ENCODE measurements around the gene TMPRSS4. TPM values are rescaled to one million over a fixed set of nuclear protein-coding genes. Genes with fewer than 3 reads are reported as not detected.

TMPRSS4 gene
- polyA plus RNA-seq, 1 experiment = not detected

- POLR2A ChIA-PET = no interaction called here
- Histone ChIP-seq H3K27me3 (ENCODE audit: control insufficient read depth, insufficient read depth, low read length) (peaks cover 8% of the 10 kb centered on the region), H3K9me3 (ENCODE audit: control insufficient read depth, insufficient read depth, low read length) (no peaks in the 10 kb centered on the region), H3K27ac (ENCODE audit: low read depth, low read length) (no peak overlapping the region), H3K4me3 (ENCODE audit: low read depth, low read length) (no peak overlapping the region)
- CTCF ChIA-PET = interaction anchor here (0.9 kb wide), 1 partner anchor 653 kb away, joined by 5 read pairs; no protein-coding TSS in a partner anchor
- no peak for TF ChIP-seq CTCF (IDR thresholded peaks at IDR 0.05; ENCODE audit: low read depth, low read length)
- no peak for DNase-seq (ENCODE audit: low read depth, low spot score)
These were observed 2.6 kb downstream of the TMPRSS4 start for GRCh38 chr11:118079491-118079890.

GRCh38 chr11:118080296-118080695, 3.4 kb downstream of the TMPRSS4 start:
- Histone ChIP-seq H3K27me3 (ENCODE audit: control insufficient read depth, insufficient read depth, low read length) (peaks cover 8% of the 10 kb centered on the region), H3K27ac (ENCODE audit: low read depth, low read length) (no peak overlapping the region), H3K4me3 (ENCODE audit: low read depth, low read length) (no peak overlapping the region), H3K9me3 (ENCODE audit: control insufficient read depth, insufficient read depth, low read length) (no peaks in the 10 kb centered on the region)
- ChIA-PET CTCF (interaction anchor here (0.9 kb wide), 1 partner anchor 654 kb away, joined by 5 read pairs; no protein-coding TSS in a partner anchor), POLR2A (interaction anchor here (0.7 kb wide), 1 partner anchor 27 kb away, joined by 3 read pairs; no protein-coding TSS in a partner anchor)
- TF ChIP-seq CTCF (IDR thresholded peaks at IDR 0.05; ENCODE audit: low read depth, low read length) = no peak
- DNase-seq (ENCODE audit: low read depth, low spot score) = no peak

- Histone ChIP-seq H3K27ac (ENCODE audit: low read depth, low read length) (no peak overlapping the region), H3K27me3 (ENCODE audit: control insufficient read depth, insufficient read depth, low read length) (peaks cover 7% of the 10 kb centered on the region), H3K9me3 (ENCODE audit: control insufficient read depth, insufficient read depth, low read length) (no peaks in the 10 kb centered on the region), H3K4me3 (ENCODE audit: low read depth, low read length) (no peak overlapping the region)
- POLR2A ChIA-PET = no interaction called here
- DNase-seq (ENCODE audit: low read depth, low spot score) = no peak
- CTCF ChIA-PET = interaction anchor here (1.5 kb wide), 1 partner anchor 7 kb away, joined by 3 read pairs; no protein-coding TSS in a partner anchor
- TF ChIP-seq CTCF (IDR thresholded peaks at IDR 0.05; ENCODE audit: low read depth, low read length) = no peak
These were observed 4.5 kb downstream of the TMPRSS4 start for GRCh38 chr11:118081241-118081958.

GRCh38 chr11:118082880-118083552, 6.1 kb downstream of the TMPRSS4 start:
- CTCF ChIA-PET = interaction anchor here (0.8 to 1.5 kb wide), 4 partner anchors 9 to 30 kb away, joined by 3 to 8 read pairs (median 3); no protein-coding TSS in a partner anchor
- H3K27ac ChIP-seq (ENCODE audit: low read depth, low read length) = no peak overlapping the region
- H3K27me3 ChIP-seq (ENCODE audit: control insufficient read depth, insufficient read depth, low read length) = peaks cover 5% of the 10 kb centered on the region
- DNase-seq (ENCODE audit: low read depth, low spot score) = no peak
- no peak for TF ChIP-seq CTCF (IDR thresholded peaks at IDR 0.05; ENCODE audit: low read depth, low read length)
- POLR2A ChIA-PET = no interaction called here
- peaks cover 5% of the 10 kb centered on the region; the same call in 1 of the 2 replicates for H3K9me3 ChIP-seq (ENCODE audit: control insufficient read depth, insufficient read depth, low read length)
- no peak overlapping the region for H3K4me3 ChIP-seq (ENCODE audit: low read depth, low read length)

GRCh38 chr11:118084247-118084646, 7.4 kb downstream of the TMPRSS4 start:
- no peak overlapping the region for H3K27ac ChIP-seq (ENCODE audit: low read depth, low read length)
- no peak for DNase-seq (ENCODE audit: low read depth, low spot score)
- no peak overlapping the region for H3K4me3 ChIP-seq (ENCODE audit: low read depth, low read length)
- ChIA-PET POLR2A (no interaction called here), CTCF (no interaction called here)
- peaks cover 5% of the 10 kb centered on the region; the same call in 1 of the 2 replicates for H3K9me3 ChIP-seq (ENCODE audit: control insufficient read depth, insufficient read depth, low read length)
- no peak for TF ChIP-seq CTCF (IDR thresholded peaks at IDR 0.05; ENCODE audit: low read depth, low read length)
- H3K27me3 ChIP-seq (ENCODE audit: control insufficient read depth, insufficient read depth, low read length) = no peaks in the 10 kb centered on the region

Measured in AG04450 (cell line).